Measurements from ENCODE around the gene SLC38A3.

- no peak for TF ChIP-seq POLR2A (IDR thresholded peaks at IDR 0.05; ENCODE audit: control extremely low read depth in 1 of 2, low read depth in 2 of 2, low read length in 2 of 2)
- no peak for TF ChIP-seq EP300 (IDR thresholded peaks at IDR 0.05; ENCODE audit: borderline replicate concordance in 1 of 2, low read depth in 2 of 2, low read length in 2 of 2)
- TF ChIP-seq CTCF (IDR thresholded peaks at IDR 0.05; ENCODE audit: control extremely low read depth in 1 of 3, insufficient read depth in 1 of 3, low read depth in 1 of 3, low read length in 3 of 3): peak in 2 of 3 experiments; percentile 94 to 95; a peak in 3 of 4 replicates
- TF ChIP-seq CHD1 (IDR thresholded peaks at IDR 0.05; ENCODE audit: low read depth, low read length): no peak
- no peak for TF ChIP-seq POLR2AphosphoS5 (IDR thresholded peaks at IDR 0.05; ENCODE audit: low read depth, low read length)
- no peak for TF ChIP-seq GABPA (IDR thresholded peaks at IDR 0.05; ENCODE audit: borderline replicate concordance, insufficient read depth, low read length)
- no peak for TF ChIP-seq SP4 (IDR thresholded peaks at IDR 0.05; ENCODE audit: low read length)
- TF ChIP-seq SRF (IDR thresholded peaks at IDR 0.05; ENCODE audit: low read depth, low read length): no peak
- no peak for TF ChIP-seq BCL11A (IDR thresholded peaks at IDR 0.05; ENCODE audit: low read depth in 2 of 2, low read length in 2 of 2)
Measured at GRCh38 chr3:50189274-50189673, 15.8 kb upstream of the SLC38A3 start.

Data from H1 (cell line).